ENCODE data around the gene EXOC3L4.

Gene EXOC3L4

GRCh38 chr14:103095210-103095778 lies 769 bp downstream of the EXOC3L4 start:
- H3K4me3 ChIP-seq (ENCODE audit: low read depth in 1 of 2, low read length in 2 of 2), result peak overlapping the region; percentile 24 to 65
- no peaks in the 10 kb centered on the region for H3K27me3 ChIP-seq (ENCODE audit: low read depth, low read length)
- peaks cover 0 to 11% of the 10 kb centered on the region in 2 donors for H3K4me1 ChIP-seq (ENCODE audit: control insufficient read depth in 1 of 2, insufficient read depth in 2 of 2, low read length in 2 of 2)
- H3K36me3 ChIP-seq (ENCODE audit: control insufficient read depth in 1 of 2, insufficient read depth in 2 of 2, low read length in 2 of 2), result no peaks in the 10 kb centered on the region
- no peaks in the 10 kb centered on the region for H3K9me3 ChIP-seq (ENCODE audit: control insufficient read depth in 1 of 2, low read length in 2 of 2)
- peak overlapping the region; percentile 86 for H3K27ac ChIP-seq (ENCODE audit: low read length)

DNA sequence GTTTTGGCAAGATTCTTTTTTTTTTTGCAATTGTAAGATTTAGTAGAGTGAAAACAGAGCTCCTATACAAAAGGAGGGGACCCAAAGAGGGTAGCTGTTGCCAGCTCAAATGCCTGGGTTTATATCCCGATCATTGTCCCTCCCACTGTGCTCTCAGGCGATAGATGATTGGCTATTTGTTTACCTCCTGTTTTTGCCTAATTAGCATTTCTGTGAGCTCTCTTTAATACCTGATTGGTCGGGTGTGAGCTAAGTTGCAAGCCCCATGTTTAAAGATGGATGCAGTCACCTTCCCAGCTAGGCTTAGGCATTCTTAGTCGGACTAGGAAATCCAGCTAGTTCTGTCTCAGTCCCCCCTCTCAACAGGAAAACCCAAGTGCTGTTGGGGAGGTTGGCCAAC lies 1.9 kb downstream of the EXOC3L4 start:
- Histone ChIP-seq H3K9me3 (ENCODE audit: control insufficient read depth in 1 of 2, low read length in 2 of 2) (no peaks in the 10 kb centered on the region), H3K4me1 (ENCODE audit: control insufficient read depth in 1 of 2, insufficient read depth in 2 of 2, low read length in 2 of 2) (no peaks in the 10 kb centered on the region), H3K4me3 (ENCODE audit: low read depth in 1 of 2, low read length in 2 of 2) (no peak overlapping the region), H3K27ac (ENCODE audit: low read length) (no peak overlapping the region), H3K36me3 (ENCODE audit: control insufficient read depth in 1 of 2, insufficient read depth in 2 of 2, low read length in 2 of 2) (no peaks in the 10 kb centered on the region), H3K27me3 (ENCODE audit: low read depth, low read length) (peaks cover 3% of the 10 kb centered on the region)

DNA sequence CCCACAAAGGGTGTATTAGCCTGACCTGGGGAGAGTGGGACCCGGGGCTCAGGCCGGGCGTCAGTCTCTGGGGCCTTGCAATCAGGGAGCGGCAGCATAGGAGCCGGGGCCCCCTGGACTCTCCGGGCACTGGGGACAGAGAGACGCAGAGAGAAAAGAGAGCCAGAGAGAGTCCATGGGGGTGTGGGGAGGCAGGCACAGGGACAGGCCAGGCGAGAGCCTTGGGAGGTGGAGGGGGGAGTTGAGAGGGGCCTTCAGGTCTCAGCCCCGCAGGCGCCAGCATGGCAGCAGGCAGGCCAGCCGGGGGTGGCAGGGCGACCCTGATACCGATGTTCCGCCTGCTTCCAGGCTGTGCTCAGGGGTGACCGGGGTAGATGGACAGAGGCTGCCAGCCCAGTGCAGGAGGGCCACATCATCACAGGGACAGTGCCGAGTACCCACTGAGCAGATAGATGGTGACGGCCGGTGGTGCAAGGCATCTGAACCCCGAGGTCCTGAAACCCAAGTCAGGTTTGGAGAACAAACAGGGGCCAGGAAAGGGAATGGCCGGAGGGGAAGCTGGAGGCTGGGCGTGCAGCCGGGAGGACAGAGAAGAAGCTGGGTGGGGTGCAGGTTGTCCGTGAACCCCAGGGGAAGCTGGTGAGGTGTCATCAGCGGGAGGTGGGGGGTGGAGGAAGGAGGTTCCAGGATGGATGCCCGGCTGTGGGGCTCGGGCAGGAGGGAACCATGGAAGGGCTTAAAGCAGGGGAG lies 2.9 kb downstream of the EXOC3L4 start:
- no peaks in the 10 kb centered on the region for H3K9me3 ChIP-seq (ENCODE audit: control insufficient read depth in 1 of 2, low read length in 2 of 2)
- H3K27me3 ChIP-seq (ENCODE audit: low read depth, low read length), result peaks cover 5% of the 10 kb centered on the region
- H3K36me3 ChIP-seq (ENCODE audit: control insufficient read depth in 1 of 2, insufficient read depth in 2 of 2, low read length in 2 of 2), result no peaks in the 10 kb centered on the region
- H3K4me3 ChIP-seq (ENCODE audit: low read depth in 1 of 2, low read length in 2 of 2), result no peak overlapping the region
- no peak overlapping the region for H3K27ac ChIP-seq (ENCODE audit: low read length)
- H3K4me1 ChIP-seq (ENCODE audit: control insufficient read depth in 1 of 2, insufficient read depth in 2 of 2, low read length in 2 of 2), result peaks cover 0 to 8% of the 10 kb centered on the region in 2 donors

DNA sequence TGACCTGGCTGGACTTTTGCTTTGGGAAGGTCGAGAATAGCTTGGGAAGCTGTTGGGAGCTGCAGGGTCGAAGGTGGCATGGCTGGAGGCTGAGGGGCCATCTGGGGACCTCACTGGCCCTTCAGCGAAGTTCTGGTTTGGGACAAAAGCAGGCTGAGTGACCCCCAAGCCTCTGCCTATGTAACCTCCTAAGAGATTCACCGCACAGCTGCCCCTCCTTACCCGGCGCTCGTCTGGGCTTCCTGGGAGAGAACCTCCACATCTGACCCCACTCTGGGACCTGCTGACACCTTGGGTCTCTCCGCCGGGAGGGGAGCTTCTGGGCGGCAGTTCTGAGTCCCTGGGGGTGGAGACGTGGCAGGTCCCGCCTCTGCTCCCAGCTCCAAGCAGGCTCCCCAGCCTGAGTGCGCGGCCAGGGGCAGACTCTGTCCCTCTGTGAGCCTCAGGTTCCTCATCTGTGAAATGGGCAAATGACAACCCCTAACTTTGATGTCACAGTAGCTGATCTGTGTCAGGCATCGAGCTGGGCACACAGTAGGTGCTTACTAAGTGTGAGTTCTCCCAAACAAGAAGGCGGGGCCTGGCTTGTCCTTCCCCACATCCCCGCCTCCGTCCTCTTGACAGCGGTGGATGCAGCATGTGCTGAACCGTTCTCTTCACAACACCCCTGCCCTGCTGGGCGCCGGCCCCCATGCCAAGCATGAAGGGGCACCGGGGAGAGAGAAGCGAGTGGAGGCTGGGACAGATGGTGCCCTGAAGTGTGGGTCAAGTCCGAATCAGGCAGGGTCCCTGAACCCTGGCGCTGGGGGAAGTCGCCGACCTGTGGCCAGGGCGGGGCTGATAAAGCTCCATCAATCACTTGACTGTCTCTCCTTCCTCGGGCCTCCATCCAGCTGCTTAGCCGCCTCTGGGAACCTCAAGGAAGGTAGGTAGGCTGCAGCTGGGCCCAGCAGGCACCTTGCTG lies 3.8 kb downstream of the EXOC3L4 start:
- Histone ChIP-seq H3K36me3 (ENCODE audit: control insufficient read depth in 1 of 2, insufficient read depth in 2 of 2, low read length in 2 of 2) (no peaks in the 10 kb centered on the region), H3K27me3 (ENCODE audit: low read depth, low read length) (peaks cover 5% of the 10 kb centered on the region), H3K4me3 (ENCODE audit: low read depth in 1 of 2, low read length in 2 of 2) (no peak overlapping the region), H3K27ac (ENCODE audit: low read length) (no peak overlapping the region), H3K9me3 (ENCODE audit: control insufficient read depth in 1 of 2, low read length in 2 of 2) (no peaks in the 10 kb centered on the region), H3K4me1 (ENCODE audit: control insufficient read depth in 1 of 2, insufficient read depth in 2 of 2, low read length in 2 of 2) (peaks cover 0 to 12% of the 10 kb centered on the region in 2 donors)

DNA sequence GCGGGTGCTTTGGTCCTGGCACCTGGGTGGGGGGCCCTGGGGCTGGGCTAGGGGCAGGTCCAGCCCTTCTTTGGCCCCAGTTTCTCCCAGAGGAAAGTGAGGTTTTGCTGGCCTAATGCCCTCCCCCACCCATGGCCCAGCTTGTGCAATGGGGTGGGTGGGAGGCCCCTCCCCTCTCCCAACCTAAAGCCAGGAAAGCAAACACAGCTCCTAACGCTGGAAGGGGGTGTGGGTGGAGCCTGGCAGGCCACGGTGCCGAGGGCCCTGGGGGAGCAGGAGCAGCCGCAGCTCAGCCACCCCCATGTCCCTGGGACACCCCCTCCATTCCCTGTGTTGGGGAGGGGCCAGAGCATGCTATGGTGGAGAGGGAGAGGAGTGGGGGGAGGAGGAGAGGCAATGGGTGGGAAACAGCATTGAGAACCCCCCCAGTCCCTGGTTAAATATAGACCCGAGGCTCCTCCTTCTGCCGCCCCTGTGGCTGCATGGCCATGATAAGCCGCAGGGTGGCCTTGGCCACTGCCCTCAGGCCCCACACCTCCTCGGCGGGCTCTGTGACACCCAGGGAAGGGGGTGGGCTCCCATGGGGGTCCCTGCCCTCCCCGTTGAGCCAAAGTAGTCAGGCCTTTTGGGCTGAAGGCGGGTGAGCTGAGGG lies 4.7 kb downstream of the EXOC3L4 start:
- Histone ChIP-seq H3K36me3 (ENCODE audit: control insufficient read depth in 1 of 2, insufficient read depth in 2 of 2, low read length in 2 of 2) (no peaks in the 10 kb centered on the region), H3K4me1 (ENCODE audit: control insufficient read depth in 1 of 2, insufficient read depth in 2 of 2, low read length in 2 of 2) (peaks cover 0 to 22% of the 10 kb centered on the region in 2 donors), H3K9me3 (ENCODE audit: control insufficient read depth in 1 of 2, low read length in 2 of 2) (no peaks in the 10 kb centered on the region), H3K27me3 (ENCODE audit: low read depth, low read length) (peaks cover 12% of the 10 kb centered on the region), H3K27ac (ENCODE audit: low read length) (no peak overlapping the region), H3K4me3 (ENCODE audit: low read depth in 1 of 2, low read length in 2 of 2) (no peak overlapping the region)

DNA sequence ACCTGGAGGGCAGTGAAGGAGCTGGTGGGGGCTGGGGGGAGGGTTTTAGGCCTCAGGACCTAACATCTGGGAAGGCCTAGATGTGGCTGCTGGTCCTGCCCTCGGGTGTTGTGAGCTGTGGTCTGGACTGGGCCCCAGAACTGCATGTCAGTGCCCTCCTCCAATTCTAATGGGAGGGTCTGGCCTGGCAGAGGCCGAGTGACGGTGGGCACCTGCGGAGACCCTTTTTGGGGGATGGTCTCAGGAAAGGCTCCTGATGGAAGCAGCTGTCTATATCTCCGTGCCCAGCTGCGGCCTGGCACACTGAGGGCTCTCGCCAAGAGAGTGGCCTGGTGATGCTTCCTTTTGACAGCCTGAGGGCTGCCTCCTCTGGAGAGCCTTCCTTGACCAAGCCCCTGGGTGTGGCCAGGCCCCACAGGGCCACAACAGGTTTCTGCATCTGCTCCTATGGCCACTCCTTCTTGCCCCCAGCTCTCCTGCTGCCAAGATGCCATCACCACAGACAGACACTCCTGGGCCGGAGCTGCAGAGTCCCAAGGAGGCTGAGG lies 5.3 kb downstream of the EXOC3L4 start:
- Histone ChIP-seq H3K9me3 (ENCODE audit: control insufficient read depth in 1 of 2, low read length in 2 of 2) (no peaks in the 10 kb centered on the region), H3K4me3 (ENCODE audit: low read depth in 1 of 2, low read length in 2 of 2) (no peak overlapping the region), H3K4me1 (ENCODE audit: control insufficient read depth in 1 of 2, insufficient read depth in 2 of 2, low read length in 2 of 2) (peaks cover 0 to 28% of the 10 kb centered on the region in 2 donors), H3K27ac (ENCODE audit: low read length) (no peak overlapping the region), H3K36me3 (ENCODE audit: control insufficient read depth in 1 of 2, insufficient read depth in 2 of 2, low read length in 2 of 2) (no peaks in the 10 kb centered on the region), H3K27me3 (ENCODE audit: low read depth, low read length) (peaks cover 18% of the 10 kb centered on the region)

DNA sequence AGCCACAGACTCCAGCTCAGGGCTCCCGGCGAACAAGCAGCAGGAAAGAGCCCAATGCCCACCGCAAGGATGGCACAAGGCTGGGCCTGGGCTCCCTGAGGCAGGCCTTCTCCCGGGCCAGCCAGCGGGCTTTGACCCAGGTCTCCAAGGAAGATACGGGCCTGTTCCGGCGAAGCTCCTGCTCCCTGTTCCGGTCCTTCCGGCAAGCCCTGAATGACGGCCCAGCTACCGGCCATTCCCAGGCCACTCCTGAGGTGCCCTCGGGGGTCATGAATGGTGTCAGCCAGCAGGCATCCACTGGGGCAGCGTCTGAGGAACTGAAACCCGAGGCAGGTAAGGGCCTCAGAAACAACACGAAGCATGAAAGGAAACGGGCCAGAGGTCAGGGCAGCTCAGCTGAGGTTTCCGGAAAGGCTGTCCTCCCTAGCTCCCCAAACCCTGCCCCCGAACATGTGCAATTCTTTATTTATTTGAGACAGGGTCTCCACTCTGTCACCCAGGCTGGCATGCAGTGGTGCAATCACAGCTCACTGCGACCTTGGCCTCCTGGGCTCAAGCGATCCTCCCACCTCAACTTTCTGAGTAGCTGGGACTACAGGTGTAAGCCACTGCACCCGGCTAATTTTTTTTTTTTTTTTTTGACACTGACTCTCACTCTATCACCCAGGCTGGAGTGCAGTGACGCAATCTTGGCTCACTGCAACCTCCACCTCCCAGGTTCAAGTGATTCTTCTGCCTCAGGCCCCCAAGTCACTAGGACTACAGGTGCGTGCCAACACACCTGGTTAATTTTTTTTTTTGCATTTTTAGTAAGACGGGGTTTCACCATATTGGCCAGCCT lies 6.0 kb downstream of the EXOC3L4 start:
- H3K27ac ChIP-seq (ENCODE audit: low read length), result no peak overlapping the region
- H3K4me3 ChIP-seq (ENCODE audit: low read depth in 1 of 2, low read length in 2 of 2), result no peak overlapping the region
- no peaks in the 10 kb centered on the region for H3K36me3 ChIP-seq (ENCODE audit: control insufficient read depth in 1 of 2, insufficient read depth in 2 of 2, low read length in 2 of 2)
- H3K4me1 ChIP-seq (ENCODE audit: control insufficient read depth in 1 of 2, insufficient read depth in 2 of 2, low read length in 2 of 2), result peaks cover 5 to 30% of the 10 kb centered on the region in 2 donors
- H3K27me3 ChIP-seq (ENCODE audit: low read depth, low read length), result peaks cover 18% of the 10 kb centered on the region
- no peaks in the 10 kb centered on the region for H3K9me3 ChIP-seq (ENCODE audit: control insufficient read depth in 1 of 2, low read length in 2 of 2)

DNA sequence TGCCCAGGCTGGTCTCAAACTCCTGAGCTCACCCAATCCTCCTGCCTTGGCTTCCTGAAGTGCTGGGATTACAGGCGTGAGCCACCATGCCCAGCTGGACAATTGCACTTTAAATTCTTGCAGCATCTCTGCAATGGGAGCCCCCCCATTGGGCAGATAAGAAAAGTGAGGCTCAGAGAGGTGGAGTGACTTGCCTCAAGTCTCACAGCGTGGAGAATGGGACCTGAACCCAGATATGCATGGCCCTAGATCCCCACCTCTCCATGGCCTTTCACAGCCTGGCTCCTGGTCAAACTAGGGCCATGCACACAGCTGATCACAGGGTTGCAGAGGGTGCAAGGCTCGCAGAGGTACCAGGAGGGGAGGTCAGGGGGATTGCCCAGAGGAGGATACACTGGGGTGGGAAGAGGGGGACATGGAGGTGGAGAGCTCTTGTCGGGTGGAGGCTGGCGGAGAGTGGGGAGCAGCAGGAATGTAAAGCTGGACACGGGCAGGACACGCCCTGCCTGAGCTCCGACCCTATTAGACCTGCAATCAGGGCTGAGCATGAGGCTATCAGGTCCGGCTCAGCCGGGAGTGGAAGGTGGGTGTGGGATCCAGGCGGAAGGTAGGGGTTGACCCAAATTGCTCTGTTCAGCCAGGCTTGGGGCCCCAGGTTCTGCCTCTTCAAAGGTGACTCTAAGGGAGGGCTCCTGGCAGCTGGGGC lies 6.9 kb downstream of the EXOC3L4 start:
- H3K9me3 ChIP-seq (ENCODE audit: control insufficient read depth in 1 of 2, low read length in 2 of 2), result no peaks in the 10 kb centered on the region
- no peaks in the 10 kb centered on the region for H3K36me3 ChIP-seq (ENCODE audit: control insufficient read depth in 1 of 2, insufficient read depth in 2 of 2, low read length in 2 of 2)
- H3K4me3 ChIP-seq (ENCODE audit: low read depth in 1 of 2, low read length in 2 of 2), result no peak overlapping the region
- peaks cover 6 to 30% of the 10 kb centered on the region in 2 donors for H3K4me1 ChIP-seq (ENCODE audit: control insufficient read depth in 1 of 2, insufficient read depth in 2 of 2, low read length in 2 of 2)
- no peak overlapping the region for H3K27ac ChIP-seq (ENCODE audit: low read length)
- peaks cover 18% of the 10 kb centered on the region for H3K27me3 ChIP-seq (ENCODE audit: low read depth, low read length)

- H3K27me3 ChIP-seq (ENCODE audit: low read depth, low read length), result peaks cover 18% of the 10 kb centered on the region
- H3K9me3 ChIP-seq (ENCODE audit: control insufficient read depth in 1 of 2, low read length in 2 of 2), result no peaks in the 10 kb centered on the region
- peak overlapping the region in 1 of 2 donors; percentile 32 for H3K4me3 ChIP-seq (ENCODE audit: low read depth in 1 of 2, low read length in 2 of 2)
- peaks cover 6 to 30% of the 10 kb centered on the region in 2 donors for H3K4me1 ChIP-seq (ENCODE audit: control insufficient read depth in 1 of 2, insufficient read depth in 2 of 2, low read length in 2 of 2)
- H3K36me3 ChIP-seq (ENCODE audit: control insufficient read depth in 1 of 2, insufficient read depth in 2 of 2, low read length in 2 of 2), result no peaks in the 10 kb centered on the region
- no peak overlapping the region for H3K27ac ChIP-seq (ENCODE audit: low read length)
These were observed 7.6 kb downstream of the EXOC3L4 start for GRCh38 chr14:103101963-103102688.
